GM12873 (cell line): ENCODE results near the gene NAPB.
A peak's percentile ranks its signal among the peaks of the same experiment; 100 is the strongest.

Experiments used
- CTCF ChIP-seq: IDR thresholded peaks from 2 replicates; pipeline ENCODE4 v1.5.1; 2012; ENCODE audit warnings: low read depth, mild to moderate bottlenecking, moderate library complexity, low read length, control low read depth; ENCODE audit not compliant: insufficient read depth; ENCODE audit errors: missing control alignments

Gene NAPB

GRCh38 chr20:23358563-23358906, 62.8 kb downstream of the NAPB start:
- TF ChIP-seq CTCF, result no peak

GRCh38 chr20:23357767-23358562, 63.3 kb downstream of the NAPB start:
- TF ChIP-seq CTCF, result no peak

GRCh38 chr20:23356203-23356602, 65.1 kb downstream of the NAPB start:
- no peak for TF ChIP-seq CTCF

GRCh38 chr20:23350904-23351838, 70.1 kb downstream of the NAPB start:
- no peak for TF ChIP-seq CTCF

GRCh38 chr20:23350196-23350903, 70.9 kb downstream of the NAPB start, which contains the start of gene NXT1:
Gene NXT1, plus strand, starts transcription at chr20:23350791. Its CDS starts 3,251 bp downstream, at chr20:23354042.
- no peak for TF ChIP-seq CTCF

- TF ChIP-seq CTCF, result peak; percentile 44
Observed at GRCh38 chr20:23349338-23350195, 71.7 kb downstream of the NAPB start.
